HCT116 (cell line): ENCODE results near the gene YBX3. TPM values are rescaled to one million over a fixed set of nuclear protein-coding genes. Genes with fewer than 3 reads are reported as not detected.

Experiments used
- ATAC-seq: fragments of 200-7000 bp; cut with Tn5 transposase; 2 replicates; pipeline ENCODE4 v1.9.1; 2020; ENCODE audit warnings: mild to moderate bottlenecking, moderate library complexity
- BruUV-seq: library from RNA; stranded (reverse); fragments of 400-500 nt; replicated peaks from 2 replicates; lab custom pipeline; 2021; lab: Mats Ljungman, UMichigan
- CTCF ChIA-PET: fragments of 300-600 bp; sonication (Branson Sonifier 250); formaldehyde crosslinking; loops from one replicate; lab custom pipeline; 2021; ENCODE audit warnings: antibody characterized with exemption; lab: Charles Lee
- POLR2A ChIA-PET: fragments of 300-600, 350-600 bp; sonication (Branson Sonifier 250); formaldehyde crosslinking; loops from one replicate; lab custom pipeline; 2021; ENCODE audit warnings: antibody characterized with exemption; lab: Charles Lee
- RAD21 ChIA-PET, 2 experiments: fragments of 300-600 bp; sonication (Branson Sonifier 250); formaldehyde crosslinking; loops; one replicate each; lab custom pipeline; 2023; ENCODE audit warnings: low total read pairs in 2 of 2; ENCODE audit not compliant: uncharacterized antibody in 2 of 2, unreplicated experiment in 2 of 2, low non-redundant PET in 1 of 2; lab: Charles Lee
- DNase-seq: peaks from one replicate; pipeline ENCODE4 v3.0.0-alpha.2; 2010; ENCODE audit warnings: low read depth, low spot score
- H2AFZ ChIP-seq: fragments of 200-600 bp; shearing (Covaris generic), sonication (generic); 2 replicates; pipeline ENCODE4 v1.6.1; 2017; ENCODE audit warnings: low read depth, mixed run types, mixed read lengths, antibody characterized with exemption, low read length; ENCODE audit not compliant: poor library complexity, severe bottlenecking
- H3K27ac ChIP-seq: 2 replicates; pipeline ENCODE4 v1.5.1; 2012; ENCODE audit warnings: low read depth, low read length
- H3K27me3 ChIP-seq: fragments of 200-600 bp; sonication (generic); 2 replicates; pipeline ENCODE4 v1.6.1; 2016; ENCODE audit warnings: mixed run types, low read length, mixed read lengths; ENCODE audit not compliant: insufficient read depth
- H3K36me3 ChIP-seq, 2 experiments: fragments of 200-500 bp in 1 of 2; fragments of 200-600 bp in 1 of 2; sonication (Bioruptor generic) in 1 of 2; sonication (generic) in 1 of 2; 2 replicates each; pipeline versions ENCODE4 v1.5.1 to v1.6.1; 2014 to 2016; ENCODE audit warnings: low read length in 2 of 2, inconsistent platforms in 1 of 2, mixed read lengths in 1 of 2, mixed run types in 1 of 2; ENCODE audit not compliant: insufficient read depth in 2 of 2, control insufficient read depth in 1 of 2
- H3K4me1 ChIP-seq, 2 experiments: fragments of 200-600 bp in 1 of 2; sonication (generic) in 1 of 2; 2 replicates each; pipeline versions ENCODE4 v1.5.1 to v1.6.1; 2012 to 2017; ENCODE audit warnings: low read length in 2 of 2, inconsistent platforms in 1 of 2, mild to moderate bottlenecking in 1 of 2, mixed read lengths in 1 of 2, mixed run types in 1 of 2, moderate library complexity in 1 of 2; ENCODE audit not compliant: insufficient read depth in 2 of 2, control insufficient read depth in 1 of 2
- H3K4me2 ChIP-seq: fragments of 200-600 bp; sonication (generic); 2 replicates; pipeline ENCODE4 v1.6.1; 2017; ENCODE audit warnings: mixed run types, low read length, mixed read lengths
- H3K4me3 ChIP-seq, 2 experiments: fragments of 200-600 bp in 1 of 2; sonication (generic) in 1 of 2; replicated peaks in 1 of 2; 2 replicates each; pipeline ENCODE4 v1.5.1; 2011 to 2016; ENCODE audit warnings: low read length in 2 of 2, control low read depth in 1 of 2, low read depth in 1 of 2, mild to moderate bottlenecking in 1 of 2, mixed read lengths in 1 of 2, mixed run types in 1 of 2
- H3K79me2 ChIP-seq: fragments of 200-600 bp; sonication (generic); 2 replicates; pipeline ENCODE4 v1.6.1; 2017; ENCODE audit warnings: mild to moderate bottlenecking, mixed run types, low read length, moderate library complexity, mixed read lengths; ENCODE audit not compliant: insufficient read depth
- H3K9ac ChIP-seq: fragments of 200-600 bp; sonication (generic); 2 replicates; pipeline ENCODE4 v1.6.1; 2016; ENCODE audit warnings: low read length, mixed read lengths
- H3K9me2 ChIP-seq: fragments of 200-600 bp; sonication (generic), shearing (Covaris generic); 2 replicates; pipeline ENCODE4 v1.6.1; 2017; ENCODE audit warnings: mixed run types, mild to moderate bottlenecking, moderate library complexity; ENCODE audit not compliant: insufficient read depth
- H3K9me3 ChIP-seq, 2 experiments: fragments of 200-500 bp in 1 of 2; fragments of 200-600 bp in 1 of 2; sonication (Bioruptor generic) in 1 of 2; sonication (generic) in 1 of 2; 2 replicates each; pipeline ENCODE4 v1.6.1; 2014 to 2017; ENCODE audit warnings: low read length in 2 of 2, mixed read lengths in 2 of 2, inconsistent platforms in 1 of 2, low read depth in 1 of 2, mild to moderate bottlenecking in 1 of 2, mixed run types in 1 of 2, moderate library complexity in 1 of 2; ENCODE audit not compliant: control insufficient read depth in 1 of 2, insufficient read depth in 1 of 2
- H4K20me1 ChIP-seq: fragments of 200-600 bp; sonication (generic), shearing (Covaris generic); 2 replicates; pipeline ENCODE4 v1.6.1; 2017; ENCODE audit warnings: mixed run types, mild to moderate bottlenecking, moderate library complexity; ENCODE audit not compliant: insufficient read depth
- CBX3 ChIP-seq: IDR thresholded peaks from 2 replicates; pipeline ENCODE4 v1.6.1; 2012; ENCODE audit warnings: low read depth
- CEBPB ChIP-seq: IDR thresholded peaks from 2 replicates; pipeline ENCODE4 v1.6.1; 2012; ENCODE audit warnings: low read depth
- EGR1 ChIP-seq: IDR thresholded peaks from 2 replicates; pipeline ENCODE4 v1.6.1; 2012; ENCODE audit warnings: low read depth
- ELF1 ChIP-seq: IDR thresholded peaks from 2 replicates; pipeline ENCODE4 v1.6.1; 2012; ENCODE audit warnings: low read depth, borderline replicate concordance
- EZH2 ChIP-seq: fragments of 200-600 bp; sonication (generic); IDR thresholded peaks from 2 replicates; pipeline ENCODE4 v1.6.1; 2017; ENCODE audit warnings: antibody characterized with exemption, mixed run types
- EZH2phosphoT487 ChIP-seq: fragments of 200-600 bp; IDR thresholded peaks from 2 replicates; pipeline ENCODE4 v1.6.1; 2018; ENCODE audit warnings: antibody characterized with exemption, borderline replicate concordance
- JUND ChIP-seq: IDR thresholded peaks from 2 replicates; pipeline ENCODE4 v1.6.1; 2012
- POLR2A ChIP-seq: IDR thresholded peaks from 2 replicates; pipeline ENCODE4 v1.7.0; 2011; ENCODE audit warnings: borderline replicate concordance; ENCODE audit not compliant: insufficient read depth, insufficient read length; ENCODE audit errors: extremely low read depth
- POLR2AphosphoS5 ChIP-seq: IDR thresholded peaks from 2 replicates; pipeline ENCODE4 v1.6.1; 2011; ENCODE audit warnings: mild to moderate bottlenecking, low read depth, low read length, moderate library complexity
- RAD21 ChIP-seq: IDR thresholded peaks from 2 replicates; pipeline ENCODE4 v1.6.1; 2012; ENCODE audit warnings: low read depth, mild to moderate bottlenecking
- TCF7L2 ChIP-seq: IDR thresholded peaks from 2 replicates; pipeline ENCODE4 v1.7.0; 2011; ENCODE audit warnings: borderline replicate concordance, inconsistent platforms; ENCODE audit not compliant: insufficient read depth, insufficient read length; ENCODE audit errors: extremely low read depth
- YY1 ChIP-seq: IDR thresholded peaks from 2 replicates; pipeline ENCODE4 v1.6.1; 2011; ENCODE audit warnings: low read length, low read depth, moderate library complexity, mild to moderate bottlenecking; ENCODE audit not compliant: insufficient replicate concordance; ENCODE audit errors: extremely low read depth
- ZNF274 ChIP-seq: fragments of 200-500 bp; sonication (Bioruptor generic); IDR thresholded peaks from 2 replicates; pipeline ENCODE4 v1.6.1; 2014; ENCODE audit warnings: mild to moderate bottlenecking, low read depth, low read length, inconsistent platforms
- intact Hi-C: fragments of 100-400 bp; cut with micrococcal nuclease; formaldehyde crosslinking; loops from 2 replicates; pipeline ENCODE4 v1.10.0; 2022
- total RNA-seq: library from RNA; stranded (reverse); gene quantifications from one replicate; pipeline ENCODE4 v1.2.1, GENCODE V29; 2021; ENCODE audit not compliant: unreplicated experiment
- TF ChIP-seq, protein P1 (sequence below): IDR thresholded peaks from 2 replicates; pipeline ENCODE4 v1.6.1; 2012
- TF ChIP-seq, protein P2 (sequence below): IDR thresholded peaks from 2 replicates; pipeline ENCODE4 v1.6.1; 2012; ENCODE audit warnings: low read depth

YBX3 gene
- total RNA-seq, 1 experiment from 2014 or later = 419 TPM

DNA sequence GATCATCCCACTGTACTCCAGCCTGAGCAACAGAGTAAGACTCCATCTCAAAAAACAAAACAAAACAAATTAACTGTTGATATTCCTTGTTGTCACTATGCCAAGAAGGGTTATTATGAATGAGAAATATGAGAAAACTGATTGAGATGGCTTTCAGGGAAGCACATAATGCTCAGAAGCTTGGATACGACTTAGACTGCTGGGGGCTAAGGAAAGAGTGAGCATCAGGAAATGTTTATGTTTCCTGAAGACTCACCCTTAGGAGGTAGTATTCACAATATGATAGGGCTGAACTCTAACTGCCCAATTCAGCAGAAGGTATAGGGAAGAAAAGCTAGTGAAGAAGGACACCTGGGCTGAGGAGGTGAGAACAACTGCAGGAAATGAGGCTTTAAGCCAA, 55.5 kb downstream of the YBX3 start:
- Histone ChIP-seq H3K36me3 (no peaks in the 10 kb centered on the region), H4K20me1 (no peaks in the 10 kb centered on the region), H3K27me3 (no peaks in the 10 kb centered on the region), H2AFZ (no peak overlapping the region), H3K9me2 (no peaks in the 10 kb centered on the region), H3K9me3 (no peaks in the 10 kb centered on the region), H3K4me1 (peaks cover 0 to 1% of the 10 kb centered on the region in 2 experiments; a peak in 3 of 4 replicates), H3K27ac (no peak overlapping the region), H3K79me2 (no peaks in the 10 kb centered on the region), H3K9ac (no peak overlapping the region), H3K4me3 (no peak overlapping the region), H3K4me2 (no peak overlapping the region)
- TF ChIP-seq EZH2phosphoT487 = no peak
- no peak for TF ChIP-seq POLR2AphosphoS5
- no peak for TF ChIP-seq EGR1
- TF ChIP-seq POLR2A = no peak
- no peak for TF ChIP-seq RAD21
- no peak for TF ChIP-seq CEBPB
- no peak for TF ChIP-seq YY1
- no peak for TF ChIP-seq CBX3
- TF ChIP-seq TCF7L2 = no peak
- no peak for TF ChIP-seq EZH2
- TF ChIP-seq ZNF274 = no peak
- TF ChIP-seq JUND = no peak
- no peak for TF ChIP-seq ELF1
- TF ChIP-seq, protein P1, sequence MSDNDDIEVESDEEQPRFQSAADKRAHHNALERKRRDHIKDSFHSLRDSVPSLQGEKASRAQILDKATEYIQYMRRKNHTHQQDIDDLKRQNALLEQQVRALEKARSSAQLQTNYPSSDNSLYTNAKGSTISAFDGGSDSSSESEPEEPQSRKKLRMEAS = no peak
- TF ChIP-seq, protein P2, sequence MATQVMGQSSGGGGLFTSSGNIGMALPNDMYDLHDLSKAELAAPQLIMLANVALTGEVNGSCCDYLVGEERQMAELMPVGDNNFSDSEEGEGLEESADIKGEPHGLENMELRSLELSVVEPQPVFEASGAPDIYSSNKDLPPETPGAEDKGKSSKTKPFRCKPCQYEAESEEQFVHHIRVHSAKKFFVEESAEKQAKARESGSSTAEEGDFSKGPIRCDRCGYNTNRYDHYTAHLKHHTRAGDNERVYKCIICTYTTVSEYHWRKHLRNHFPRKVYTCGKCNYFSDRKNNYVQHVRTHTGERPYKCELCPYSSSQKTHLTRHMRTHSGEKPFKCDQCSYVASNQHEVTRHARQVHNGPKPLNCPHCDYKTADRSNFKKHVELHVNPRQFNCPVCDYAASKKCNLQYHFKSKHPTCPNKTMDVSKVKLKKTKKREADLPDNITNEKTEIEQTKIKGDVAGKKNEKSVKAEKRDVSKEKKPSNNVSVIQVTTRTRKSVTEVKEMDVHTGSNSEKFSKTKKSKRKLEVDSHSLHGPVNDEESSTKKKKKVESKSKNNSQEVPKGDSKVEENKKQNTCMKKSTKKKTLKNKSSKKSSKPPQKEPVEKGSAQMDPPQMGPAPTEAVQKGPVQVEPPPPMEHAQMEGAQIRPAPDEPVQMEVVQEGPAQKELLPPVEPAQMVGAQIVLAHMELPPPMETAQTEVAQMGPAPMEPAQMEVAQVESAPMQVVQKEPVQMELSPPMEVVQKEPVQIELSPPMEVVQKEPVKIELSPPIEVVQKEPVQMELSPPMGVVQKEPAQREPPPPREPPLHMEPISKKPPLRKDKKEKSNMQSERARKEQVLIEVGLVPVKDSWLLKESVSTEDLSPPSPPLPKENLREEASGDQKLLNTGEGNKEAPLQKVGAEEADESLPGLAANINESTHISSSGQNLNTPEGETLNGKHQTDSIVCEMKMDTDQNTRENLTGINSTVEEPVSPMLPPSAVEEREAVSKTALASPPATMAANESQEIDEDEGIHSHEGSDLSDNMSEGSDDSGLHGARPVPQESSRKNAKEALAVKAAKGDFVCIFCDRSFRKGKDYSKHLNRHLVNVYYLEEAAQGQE = no peak
- RAD21 ChIA-PET = no interaction called here
- CTCF ChIA-PET = no interaction called here
- ATAC-seq (no peak), DNase-seq (no peak)
- BruUV-seq = no TSS peak
- POLR2A ChIA-PET = no interaction called here
- intact Hi-C loops = no loop called here
